ENCODE measurements around the gene SEMA6C.
"Not testable (repeated sequence)": the region's sequence is repeated elsewhere in the genome, so short reads cannot be mapped to it uniquely, and the experiment has no call there.

Gene SEMA6C

DNA sequence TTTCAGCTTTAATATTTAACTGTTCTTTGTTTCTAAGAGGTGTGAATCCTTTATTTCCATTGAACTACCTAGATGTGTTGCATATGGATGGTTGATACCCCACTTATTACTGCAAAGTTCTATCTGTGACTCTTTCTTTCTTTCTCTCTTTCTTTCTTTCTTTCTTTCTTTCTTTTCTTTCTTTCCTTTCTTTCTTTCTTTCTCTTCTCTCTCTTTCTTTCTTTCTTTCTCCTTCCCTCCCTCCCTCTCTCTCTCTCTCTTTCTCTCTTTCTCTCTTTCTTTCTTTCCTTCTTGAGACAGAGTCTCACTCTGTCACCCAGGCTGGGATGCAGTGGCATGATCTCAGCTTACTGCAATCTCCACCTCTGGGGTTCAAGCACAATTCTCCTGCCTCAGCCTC is 41.8 kb downstream of the SEMA6C start:
- Histone ChIP-seq H3K9ac (ENCODE audit: low read depth, low read length) (no peak overlapping the region), H3K4me3 (ENCODE audit: low read depth, low read length) (no peak overlapping the region), H3K9me3 (ENCODE audit: control insufficient read depth, insufficient read depth, low read length) (no peaks in the 10 kb centered on the region), H3K27me3 (ENCODE audit: control insufficient read depth, insufficient read depth, low read length) (no peaks in the 10 kb centered on the region), H3K4me1 (ENCODE audit: control insufficient read depth, insufficient read depth, low read length) (no peaks in the 10 kb centered on the region), H3K36me3 (ENCODE audit: control insufficient read depth, insufficient read depth, low read length) (no peaks in the 10 kb centered on the region)

DNA sequence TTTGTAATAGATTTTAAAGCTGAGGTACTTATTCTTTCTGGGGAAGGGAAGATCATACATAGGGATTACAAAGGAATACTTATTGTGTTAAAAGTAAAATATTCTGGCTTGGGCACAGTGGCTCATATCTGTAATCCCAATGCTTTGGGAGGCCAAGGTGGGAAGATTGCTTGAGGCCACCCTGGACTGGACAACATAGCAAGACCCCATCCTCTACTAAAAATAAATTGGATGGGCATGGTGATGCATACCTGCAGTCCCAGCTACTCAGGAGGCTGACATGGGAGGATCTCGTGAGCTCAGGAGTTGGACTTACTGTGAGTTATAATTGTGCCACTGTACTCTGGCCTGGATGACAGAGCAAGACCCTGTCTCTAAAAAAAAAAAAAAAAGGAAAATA is 48.3 kb downstream of the SEMA6C start:
- H3K9ac ChIP-seq (ENCODE audit: low read depth, low read length): no peak overlapping the region
- no peak overlapping the region for H3K4me3 ChIP-seq (ENCODE audit: low read depth, low read length)
- H3K4me1 ChIP-seq (ENCODE audit: control insufficient read depth, insufficient read depth, low read length): no peaks in the 10 kb centered on the region
- H3K36me3 ChIP-seq (ENCODE audit: control insufficient read depth, insufficient read depth, low read length): no peaks in the 10 kb centered on the region
- no peaks in the 10 kb centered on the region for H3K9me3 ChIP-seq (ENCODE audit: control insufficient read depth, insufficient read depth, low read length)
- H3K27me3 ChIP-seq (ENCODE audit: control insufficient read depth, insufficient read depth, low read length): no peaks in the 10 kb centered on the region

DNA sequence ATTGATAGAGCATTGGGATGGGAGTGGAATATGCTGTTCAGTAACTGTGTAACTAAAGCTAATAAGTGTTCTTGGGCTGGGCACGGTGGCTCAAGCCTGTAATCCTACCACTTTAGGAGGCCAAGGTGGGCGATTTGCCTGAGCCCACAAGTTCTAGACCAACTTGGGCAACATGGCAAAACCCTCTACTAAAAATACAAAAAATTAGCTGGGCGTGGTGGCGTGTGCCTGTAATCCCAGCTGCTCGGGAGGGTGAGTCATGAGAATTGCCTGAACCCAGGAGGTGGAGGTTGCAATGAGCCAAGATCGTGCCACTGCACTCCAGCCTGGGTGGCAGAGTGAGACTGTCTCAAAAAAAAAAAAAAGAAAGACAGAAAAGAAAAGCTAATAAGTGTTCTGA is 49.0 kb downstream of the SEMA6C start:
- not testable (repeated sequence) for H3K27me3 ChIP-seq (ENCODE audit: control insufficient read depth, insufficient read depth, low read length); H3K4me1 ChIP-seq (ENCODE audit: control insufficient read depth, insufficient read depth, low read length)

DNA sequence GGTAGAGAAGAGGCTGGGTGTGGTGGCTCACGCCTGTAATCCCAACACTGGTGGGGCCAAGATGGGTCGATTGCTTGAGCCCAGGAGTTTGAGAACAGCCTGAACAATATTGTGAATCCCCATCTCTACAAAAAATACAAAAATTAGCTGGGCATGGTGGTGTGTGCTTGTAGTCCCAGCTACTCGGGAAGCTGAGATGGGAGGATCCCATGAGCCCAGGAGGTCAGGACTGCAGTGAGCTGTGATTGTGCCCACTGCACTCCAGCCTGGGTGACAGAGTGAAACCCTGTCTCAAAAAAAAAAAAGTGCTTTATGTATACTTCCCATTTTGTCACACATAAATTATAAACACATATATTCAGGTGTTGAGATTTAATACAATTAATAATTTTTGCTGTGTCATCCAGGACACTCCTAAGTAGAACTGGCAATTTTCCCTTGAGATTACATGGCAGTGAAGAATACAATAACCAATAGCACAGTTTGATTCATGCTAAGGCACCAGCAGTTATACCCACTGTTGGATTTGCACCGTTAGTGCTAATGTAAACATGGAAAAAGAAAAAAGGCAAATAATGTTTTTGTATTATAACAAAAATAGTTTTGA is 60.4 kb downstream of the SEMA6C start:
- Histone ChIP-seq H3K4me1 (ENCODE audit: control insufficient read depth, insufficient read depth, low read length) (no peaks in the 10 kb centered on the region), H3K9ac (ENCODE audit: low read depth, low read length) (peak overlapping the region; percentile 12), H3K9me3 (ENCODE audit: control insufficient read depth, insufficient read depth, low read length) (no peaks in the 10 kb centered on the region), H3K4me3 (ENCODE audit: low read depth, low read length) (no peak overlapping the region), H3K36me3 (ENCODE audit: control insufficient read depth, insufficient read depth, low read length) (no peaks in the 10 kb centered on the region), H3K27me3 (ENCODE audit: control insufficient read depth, insufficient read depth, low read length) (no peaks in the 10 kb centered on the region)

More for the DNA sequence above, 49.0 kb downstream of the SEMA6C start:
- H3K9ac ChIP-seq (ENCODE audit: low read depth, low read length); H3K9me3 ChIP-seq (ENCODE audit: control insufficient read depth, insufficient read depth, low read length); H3K4me3 ChIP-seq (ENCODE audit: low read depth, low read length); H3K36me3 ChIP-seq (ENCODE audit: control insufficient read depth, insufficient read depth, low read length): not testable (repeated sequence)

Data from iPS-15b (cell line).